Measurements from ENCODE around the gene CHST11.

DNA sequence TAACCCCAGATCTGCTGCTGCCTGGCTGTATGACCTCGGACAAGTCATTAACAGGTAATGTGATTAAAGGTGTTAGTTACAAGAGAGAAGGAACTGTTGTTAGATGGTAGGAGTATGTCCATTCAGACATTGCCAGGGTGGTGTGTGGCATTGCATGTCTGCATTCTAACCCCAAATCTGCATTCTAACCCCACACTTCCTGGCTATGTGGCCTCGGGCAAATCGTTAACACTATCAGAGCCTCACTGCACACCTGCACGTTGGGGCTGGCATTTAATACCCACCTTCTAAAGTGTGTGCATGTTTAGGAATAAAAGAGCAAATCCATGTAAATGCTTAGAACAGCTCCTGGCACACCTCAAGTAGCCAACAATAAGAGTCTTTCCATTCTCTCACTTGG lies 46.4 kb downstream of the CHST11 start:
- no peak for TF ChIP-seq ZNF274 (IDR thresholded peaks at IDR 0.05; ENCODE audit: low read depth, low read length)
- no peak for TF ChIP-seq YY1 (IDR thresholded peaks at IDR 0.05; ENCODE audit: insufficient read depth, insufficient read length)
- TF ChIP-seq SUZ12 (IDR thresholded peaks at IDR 0.05; ENCODE audit: extremely low read depth, insufficient read depth, insufficient read length) = no peak

Measured in NT2/D1 (cell line).